NCI-H524 treated with DMSO at 0.1 percent for 48 hours (cell line): ENCODE results near the gene MUC4.
"Not testable (repeated sequence)": the region's sequence is repeated elsewhere in the genome, so short reads cannot be mapped to it uniquely, and the experiment has no call there.

Experiments
- DNase-seq: peaks from one replicate; lab custom pipeline; 2025; lab: John Stamatoyannopoulos, UW

MUC4 gene

DNA sequence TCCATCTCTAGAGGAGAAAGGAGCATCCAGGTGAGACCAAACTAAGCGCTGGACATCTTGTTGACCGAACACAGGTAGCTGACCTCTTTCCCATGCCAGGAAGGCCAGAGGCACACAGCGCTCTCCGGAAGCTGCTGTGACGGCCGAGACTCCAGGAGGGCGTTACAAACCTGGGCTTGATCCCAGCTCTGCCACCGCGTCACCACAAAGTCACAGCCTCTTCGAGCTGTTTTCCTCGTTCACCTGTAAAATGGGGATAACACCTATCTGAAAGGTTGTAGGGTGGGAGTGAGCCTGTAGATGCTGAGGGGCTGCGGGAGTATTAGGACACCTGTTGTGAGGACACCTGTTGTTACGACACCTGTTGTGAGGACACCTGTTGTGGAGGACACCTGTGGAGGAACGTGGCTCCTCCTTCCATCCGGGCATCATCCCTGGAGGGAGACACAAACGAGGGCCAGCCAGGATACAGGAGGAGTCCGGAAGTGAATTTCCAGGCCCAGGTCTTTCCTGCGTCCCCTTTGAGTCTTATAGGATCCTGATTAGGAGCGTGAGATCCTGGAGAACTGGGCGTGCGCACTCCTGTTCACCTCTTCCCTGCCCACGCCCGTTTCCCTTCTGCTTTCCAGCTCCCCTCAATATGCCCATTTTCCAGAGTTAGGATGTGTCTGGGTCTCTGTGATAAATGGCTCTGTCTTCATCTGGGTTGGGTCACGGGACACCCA lies 2.3 kb upstream of the MUC4 start:
- no peak for DNase-seq

DNA sequence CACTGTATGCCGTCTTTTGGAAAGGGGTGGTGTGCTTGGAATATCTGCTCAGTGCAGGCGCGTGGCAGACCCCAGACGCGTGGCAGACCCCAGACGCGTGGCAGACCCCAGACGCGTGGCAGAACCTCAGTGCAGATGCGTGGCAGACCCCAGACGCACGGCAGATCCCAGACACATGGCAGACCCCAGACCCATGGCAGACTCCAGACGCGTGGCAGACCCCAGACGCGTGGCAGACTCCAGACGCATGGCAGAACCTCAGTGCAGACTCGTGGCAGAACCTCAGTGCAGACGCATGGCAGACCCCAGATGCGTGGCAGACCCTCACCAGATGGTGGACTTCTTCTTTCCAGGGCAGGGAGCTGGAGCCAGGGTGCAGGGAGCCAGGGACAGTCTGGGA lies 637 bp upstream of the MUC4 start:
- DNase-seq = no peak

DNA sequence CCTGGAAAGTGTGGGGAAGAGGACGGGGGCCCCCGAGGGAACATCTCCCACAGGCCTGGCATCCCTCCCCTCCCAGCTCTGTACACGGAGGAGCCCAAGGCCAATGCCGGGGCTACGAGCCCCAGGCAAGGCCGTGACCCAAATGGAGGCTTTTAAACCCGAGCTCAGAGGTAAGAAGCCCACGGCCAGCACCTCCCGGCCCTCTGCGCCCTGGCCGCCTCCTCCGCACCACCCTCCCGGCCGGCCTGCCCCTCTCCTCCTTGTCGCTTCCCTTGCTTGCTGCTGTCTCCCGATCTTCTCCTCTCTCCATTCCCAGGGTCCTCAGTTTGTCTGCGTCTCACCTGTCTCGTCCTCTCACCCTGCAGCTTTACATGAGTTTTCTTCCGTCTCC lies 1.3 kb downstream of the MUC4 start:
- no peak for DNase-seq

DNA sequence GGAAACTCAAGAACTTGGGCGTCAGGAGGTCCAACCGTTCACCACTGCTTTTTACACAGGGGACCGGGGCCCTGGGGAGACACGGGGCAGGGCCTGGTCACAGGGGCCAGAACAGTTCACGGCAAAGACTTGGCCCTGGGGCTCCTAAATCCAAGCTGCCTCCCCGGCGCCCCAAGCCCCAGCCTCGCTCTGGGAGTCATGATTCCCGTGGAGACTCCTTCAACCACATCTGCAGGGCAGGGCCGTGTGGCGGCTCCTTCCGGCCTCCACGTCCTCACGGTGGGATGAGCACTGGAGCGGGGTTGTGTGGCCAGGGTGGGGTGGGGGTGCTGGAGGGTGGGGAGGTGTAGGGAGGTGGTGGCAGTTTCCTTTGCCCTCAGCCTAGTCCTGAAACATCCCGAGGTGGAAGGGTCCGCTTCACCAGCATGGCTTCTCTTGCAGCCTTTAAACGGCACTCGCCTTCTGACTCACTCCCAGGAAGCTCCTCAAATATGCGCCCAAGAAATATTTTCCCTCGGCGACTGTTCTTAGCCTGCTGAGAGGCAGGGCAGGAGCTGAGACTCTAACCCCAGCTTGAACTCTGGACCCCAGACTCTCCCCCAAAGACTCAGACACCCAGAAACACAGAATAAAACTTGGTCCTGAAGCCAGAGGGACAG lies 1.8 kb downstream of the MUC4 start:
- DNase-seq = no peak

DNA sequence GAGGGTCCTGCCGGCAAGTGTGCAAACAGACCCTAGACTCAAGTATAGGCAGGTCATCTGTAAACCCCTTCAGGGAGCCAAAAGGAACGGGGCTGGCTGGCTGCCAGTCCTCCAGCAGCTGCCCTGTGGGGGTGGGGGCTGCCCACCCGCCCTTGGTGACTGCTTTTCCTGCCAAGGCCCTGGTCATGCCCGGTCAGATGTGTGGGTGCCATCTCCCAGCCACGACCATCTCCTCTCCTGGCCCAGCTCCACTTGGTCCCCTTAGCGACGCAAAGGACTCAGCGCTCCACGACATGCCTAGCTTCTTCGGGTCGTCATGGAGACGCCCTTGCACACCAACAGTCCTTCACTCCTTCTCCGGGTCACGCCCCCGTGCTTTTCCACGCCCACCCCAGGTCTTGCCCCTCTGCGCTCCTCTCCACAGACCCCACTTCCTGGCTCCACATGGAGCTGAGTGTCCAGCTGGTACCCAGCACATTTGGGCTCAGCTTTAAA lies 2.4 kb downstream of the MUC4 start:
- no peak for DNase-seq

DNA sequence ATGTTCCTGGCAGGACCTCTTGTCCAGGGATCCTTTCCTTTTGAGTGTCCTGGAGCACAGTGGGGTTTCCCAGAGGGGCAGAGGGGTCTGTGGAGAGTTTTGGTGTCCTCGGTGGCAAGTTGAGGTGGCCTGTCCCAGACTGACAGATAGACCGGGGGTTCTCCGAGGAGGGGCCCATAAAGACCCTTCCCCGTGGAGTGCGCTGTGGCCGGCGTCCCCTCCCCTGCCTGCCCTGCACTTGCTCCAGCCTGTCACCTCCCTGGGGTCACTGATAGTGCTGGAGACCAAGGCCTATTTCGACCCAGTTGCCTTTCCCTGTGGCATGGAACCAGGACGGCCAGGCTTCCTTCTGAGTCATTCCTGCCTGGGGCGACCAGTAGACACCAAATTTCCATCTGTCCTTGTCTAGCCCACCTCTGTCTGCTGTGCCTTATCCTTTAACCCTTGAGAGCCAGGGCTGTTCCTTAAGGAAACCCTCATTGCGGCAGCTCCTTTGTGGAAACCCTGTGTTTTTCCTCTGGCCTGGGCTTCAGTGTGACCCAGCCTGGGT lies 2.9 kb downstream of the MUC4 start:
- no peak for DNase-seq

DNA sequence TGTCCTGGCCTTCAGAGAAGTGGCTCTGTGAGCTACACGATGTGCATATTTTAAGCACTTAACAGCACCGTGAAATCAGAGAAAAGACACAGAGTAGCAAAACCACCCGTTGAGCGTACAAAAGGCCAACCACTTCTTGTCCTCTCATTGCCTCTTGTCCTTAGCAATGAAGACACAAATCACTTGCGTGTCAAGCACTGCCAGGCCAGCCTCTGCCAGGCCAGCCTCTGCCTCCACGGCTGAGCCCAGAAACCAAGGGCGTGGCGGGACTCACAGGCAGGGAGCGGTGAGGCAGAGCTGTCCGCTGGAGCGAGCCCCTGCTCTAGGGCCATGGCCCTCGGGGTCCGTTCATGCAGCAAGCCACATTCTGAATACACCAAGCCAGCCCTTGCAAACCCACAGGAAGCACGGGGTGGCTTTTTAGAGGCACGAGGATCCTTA lies 4.0 kb downstream of the MUC4 start:
- DNase-seq = no peak

DNA sequence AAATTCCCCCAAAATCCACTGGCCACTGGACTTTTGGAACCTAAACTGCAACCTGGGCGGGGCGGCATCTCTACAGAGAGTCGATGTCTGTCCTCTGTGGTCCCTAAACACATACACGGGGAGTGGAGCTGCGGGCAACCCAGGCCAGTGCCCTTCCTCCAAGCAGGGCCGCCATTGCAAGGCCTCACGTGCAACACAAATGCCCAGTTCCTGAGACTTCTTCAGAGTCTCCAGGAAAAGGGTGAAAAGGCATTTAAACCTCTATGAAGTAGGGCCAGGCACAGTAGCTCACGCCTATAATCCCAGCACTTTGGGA lies 4.9 kb downstream of the MUC4 start:
- DNase-seq = no peak

DNA sequence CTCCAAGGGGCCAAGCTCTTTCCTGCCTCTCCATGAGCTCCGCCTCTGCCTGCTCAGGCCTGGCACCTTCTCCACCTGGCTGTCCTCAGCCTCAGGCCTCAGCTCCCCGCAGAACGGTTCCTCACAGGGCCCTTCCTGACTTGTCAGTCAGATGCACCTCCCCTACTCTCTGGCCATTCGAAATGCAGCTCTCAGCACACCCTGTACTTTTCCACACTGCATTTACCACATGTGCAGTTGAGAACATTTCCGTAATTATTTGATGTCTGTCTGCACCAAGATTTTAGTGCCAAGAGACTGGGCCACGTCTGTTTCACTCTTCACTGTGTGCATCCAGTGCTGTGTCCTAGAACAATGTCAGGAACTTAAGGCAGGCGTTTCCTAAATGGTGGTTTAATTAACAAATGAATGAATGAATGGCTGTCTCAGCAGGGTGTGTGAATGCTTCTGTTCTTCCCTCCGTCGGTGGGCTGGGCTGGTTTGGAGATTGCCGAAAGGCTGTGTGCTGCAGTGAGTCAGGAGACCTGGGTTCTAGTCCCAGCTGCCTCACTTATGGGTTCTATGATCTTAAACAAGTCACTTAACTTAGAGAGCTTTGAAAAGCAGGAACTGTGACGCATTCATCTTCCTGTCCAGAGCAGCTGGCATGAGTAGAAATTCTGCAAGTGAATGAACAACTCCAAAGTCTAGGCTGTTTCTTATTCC lies 5.4 kb downstream of the MUC4 start:
- DNase-seq = no peak

DNA sequence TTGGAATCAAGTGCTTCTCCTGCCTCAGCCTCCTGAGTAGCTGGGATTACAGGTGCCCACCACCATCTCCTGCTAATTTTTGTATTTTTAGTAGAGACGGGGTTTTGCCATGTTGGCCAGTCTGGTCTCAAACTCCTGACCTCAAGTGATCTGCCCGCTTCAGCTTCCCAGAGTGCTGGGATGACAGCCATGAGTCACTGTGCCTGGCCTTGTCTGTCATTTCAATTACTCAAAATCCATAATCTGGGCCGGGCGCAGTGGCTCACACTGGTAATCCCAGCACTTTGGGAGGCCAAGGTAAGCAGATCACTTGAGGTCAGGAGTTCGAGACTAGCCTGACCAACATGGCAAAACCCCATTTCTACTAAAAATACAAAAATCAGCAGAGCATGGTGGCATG lies 6.1 kb downstream of the MUC4 start:
- DNase-seq = not testable (repeated sequence)

DNA sequence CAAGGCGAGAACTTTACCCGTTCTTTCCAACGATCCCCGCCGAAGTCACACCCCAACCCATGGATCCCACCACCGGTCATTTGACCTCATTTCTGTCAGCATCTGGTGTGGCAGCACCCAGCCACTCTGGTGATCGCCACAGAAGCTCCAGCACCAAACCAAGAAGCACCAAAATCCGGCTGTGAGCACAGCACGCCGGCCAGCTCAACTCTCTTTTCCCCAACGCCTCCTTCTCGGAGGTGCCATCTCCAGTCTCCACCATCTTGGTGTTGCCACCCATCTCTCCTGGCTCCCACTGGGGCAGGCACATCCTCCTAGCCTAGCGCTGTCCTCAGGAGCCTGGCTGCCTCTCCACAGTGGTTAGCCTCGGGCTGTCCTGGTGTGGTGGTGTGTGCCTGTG lies 6.5 kb downstream of the MUC4 start:
- DNase-seq = no peak

DNA sequence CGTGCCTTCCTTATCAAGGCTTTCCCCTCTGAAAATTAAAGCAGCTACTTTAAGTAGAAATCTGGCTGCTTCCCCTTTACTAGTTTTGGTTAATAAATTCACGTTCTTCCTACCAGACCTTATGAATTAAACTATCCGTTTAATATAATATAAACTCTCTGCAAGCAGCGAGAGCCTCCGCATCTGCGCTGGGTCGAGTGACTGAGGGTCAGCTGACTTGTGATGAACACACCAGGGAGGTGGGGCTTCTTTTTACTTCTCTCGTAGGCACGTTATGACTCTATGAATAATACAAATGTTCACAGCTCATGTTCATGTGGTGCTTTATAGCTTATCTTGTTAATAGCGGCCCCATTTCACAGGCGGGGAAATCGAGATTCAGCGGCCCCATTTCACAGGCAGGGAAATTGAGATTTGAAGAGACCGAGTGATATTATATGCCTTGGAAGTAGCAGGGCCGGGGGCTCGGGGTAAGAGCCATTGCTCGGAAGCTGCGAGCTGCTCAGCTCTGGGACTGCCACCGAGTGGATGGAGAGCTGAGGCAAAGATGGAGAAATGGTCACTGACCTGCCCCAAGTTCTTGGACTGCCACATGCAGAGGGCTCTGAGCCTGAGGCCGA lies 8.3 kb downstream of the MUC4 start:
- no peak for DNase-seq

DNA sequence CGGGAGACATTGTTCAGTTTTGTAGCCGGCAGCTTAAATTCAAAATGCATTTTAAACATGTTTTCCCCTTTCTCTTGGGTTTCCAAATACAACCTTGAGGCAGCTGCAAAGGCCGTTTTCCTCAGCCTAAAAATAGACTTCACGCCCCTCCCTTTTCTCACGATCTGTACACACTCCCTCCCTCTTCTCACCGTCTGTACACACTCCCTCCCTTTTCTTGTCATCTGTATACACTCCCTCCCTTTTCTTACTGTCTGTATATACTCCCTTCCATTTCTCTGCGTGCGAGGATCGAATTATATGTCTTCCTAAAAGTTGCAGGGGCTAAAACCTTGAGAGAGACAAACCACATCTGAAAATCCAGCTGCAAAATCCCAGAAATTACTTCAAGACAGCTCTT lies 8.9 kb downstream of the MUC4 start:
- DNase-seq = no peak

DNA sequence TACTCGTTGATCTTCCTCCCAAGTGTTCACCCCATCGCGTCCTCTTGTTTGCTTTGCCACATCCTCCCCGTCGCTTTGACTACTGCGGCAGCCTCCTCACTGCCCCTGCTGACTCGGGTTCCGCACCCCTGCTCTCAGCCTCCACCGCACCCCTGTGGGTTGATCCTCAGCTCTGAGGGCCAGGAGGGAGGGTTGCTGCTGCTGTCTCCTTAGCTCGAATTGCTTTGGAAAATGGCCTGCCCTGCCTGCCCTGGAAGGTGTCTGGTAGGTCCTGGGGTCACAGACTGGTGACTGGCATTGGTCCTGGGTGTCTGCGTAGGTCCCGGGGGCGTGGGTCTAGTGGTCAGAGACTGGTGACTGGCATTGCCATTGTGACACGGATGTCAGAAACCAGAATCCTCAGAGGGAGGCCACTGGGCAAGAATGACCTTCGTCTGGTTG lies 9.4 kb downstream of the MUC4 start:
- no peak for DNase-seq

DNA sequence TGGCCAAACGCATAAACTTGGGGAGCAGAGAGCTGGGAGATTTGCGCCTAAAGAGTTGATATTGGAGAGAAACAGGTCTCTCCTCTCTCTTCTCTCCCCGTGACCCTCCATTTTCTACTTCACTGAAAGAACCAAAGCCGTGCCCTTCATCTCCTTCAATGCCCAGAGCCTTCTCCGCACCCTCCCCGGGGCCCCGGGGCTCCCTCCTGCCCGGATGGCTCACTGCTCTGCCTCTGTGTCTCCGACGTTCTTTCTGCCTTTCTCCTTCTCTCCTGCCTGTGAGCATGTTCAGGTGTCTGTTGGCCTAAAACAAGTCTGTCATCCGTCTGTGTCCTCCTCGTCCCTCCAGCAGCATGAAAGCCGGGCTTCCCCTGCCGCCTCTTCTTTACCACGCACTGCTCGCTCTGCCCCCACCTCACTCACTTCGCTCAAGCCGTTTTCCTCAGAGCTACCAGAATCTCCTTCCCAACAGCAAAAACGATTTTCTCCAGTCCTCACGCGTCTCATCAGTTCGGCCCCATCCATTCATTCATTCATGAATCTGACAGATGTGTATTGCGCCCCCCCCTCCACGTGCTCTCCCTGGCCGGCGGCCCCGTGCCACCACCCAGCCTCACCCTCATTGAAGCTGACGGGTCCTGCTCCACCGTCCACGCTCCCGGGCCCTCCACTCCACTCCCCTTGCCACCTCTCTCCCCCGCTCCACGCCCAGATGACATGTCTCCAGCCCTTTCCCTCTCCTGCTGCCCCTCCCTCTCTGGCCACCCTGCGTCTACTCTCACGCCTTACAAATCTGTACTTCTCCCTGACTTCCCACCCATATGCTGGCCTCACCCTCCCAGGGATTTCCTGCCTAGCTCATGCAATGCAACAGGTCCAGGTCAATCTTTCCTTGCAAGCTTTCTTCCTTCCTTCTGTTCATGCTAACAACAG lies 10.2 kb downstream of the MUC4 start:
- DNase-seq = no peak

DNA sequence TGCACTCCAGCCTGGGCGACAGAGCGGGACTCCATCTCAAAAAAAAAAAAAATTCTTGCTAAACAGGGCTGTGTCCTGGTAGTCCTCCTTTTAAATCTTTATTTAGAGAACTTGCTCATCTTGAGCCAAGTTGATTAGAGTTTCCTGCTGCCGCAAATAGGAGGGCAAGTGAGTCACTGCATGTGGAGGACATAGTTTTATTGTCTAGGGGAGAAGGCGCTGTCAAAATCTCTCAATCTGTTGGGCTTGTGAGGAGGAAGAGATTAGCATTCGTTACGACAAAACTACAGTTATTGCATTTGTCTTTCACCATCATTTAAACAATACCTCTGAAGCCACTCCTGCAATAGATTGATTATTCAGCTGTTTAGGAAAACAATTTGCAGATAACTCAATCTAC lies 11.5 kb downstream of the MUC4 start:
- no peak for DNase-seq

DNA sequence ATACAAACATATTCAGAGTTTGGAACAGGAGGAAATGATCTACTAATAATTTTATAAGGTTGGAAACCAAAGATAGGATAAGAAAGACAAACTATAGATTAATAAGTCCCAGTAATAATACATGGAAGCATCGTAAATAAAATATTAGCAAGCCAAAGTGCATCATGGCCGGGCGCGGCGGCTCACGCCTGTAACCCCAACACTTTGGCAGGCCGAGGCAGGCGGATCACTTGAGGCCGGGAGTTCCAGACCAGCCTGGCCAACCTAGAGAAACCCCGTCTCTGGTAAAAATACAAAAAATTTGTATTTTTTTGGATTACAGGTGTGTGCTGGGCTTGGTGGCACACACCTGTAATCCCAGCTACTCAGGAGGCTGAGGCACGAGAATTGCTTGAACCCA lies 14.9 kb downstream of the MUC4 start:
- no peak for DNase-seq

DNA sequence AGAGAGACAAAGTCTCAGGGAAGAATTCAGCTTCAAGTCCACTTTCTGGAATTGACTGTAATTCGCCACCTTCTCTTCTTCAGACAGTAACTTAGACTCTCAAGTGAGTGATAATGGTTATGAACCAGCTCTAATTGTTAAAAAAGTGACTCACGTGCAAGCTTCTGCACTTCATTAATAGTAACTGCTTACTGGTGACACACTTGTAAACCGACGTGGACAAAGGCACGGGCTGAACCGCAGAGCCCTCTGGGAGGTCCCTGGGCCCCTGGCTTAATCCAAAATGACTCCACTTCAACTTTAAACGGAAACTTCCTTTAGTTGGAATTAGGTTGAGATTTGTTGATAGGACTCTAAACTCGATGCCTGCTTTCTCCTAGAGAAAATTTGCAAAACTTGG lies 17.0 kb downstream of the MUC4 start:
- no peak for DNase-seq

DNA sequence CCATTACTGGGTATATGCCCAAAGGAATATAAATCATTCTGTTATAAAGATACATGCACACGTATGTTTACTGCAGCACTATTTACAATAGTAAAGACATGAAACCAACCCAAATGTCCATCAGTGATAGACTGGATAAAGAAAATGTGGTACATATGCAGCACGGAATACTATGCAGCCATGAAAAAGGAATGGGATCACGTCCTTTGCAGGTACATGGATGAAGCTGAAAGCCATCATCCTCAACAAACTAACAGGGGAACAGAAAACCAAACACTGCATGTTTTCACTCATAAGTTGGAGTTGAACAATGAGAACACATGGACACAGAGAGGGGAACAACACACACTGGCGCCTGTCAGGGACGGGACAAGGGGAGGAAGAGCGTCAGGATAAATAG lies 19.1 kb downstream of the MUC4 start:
- DNase-seq = not testable (repeated sequence)

DNA sequence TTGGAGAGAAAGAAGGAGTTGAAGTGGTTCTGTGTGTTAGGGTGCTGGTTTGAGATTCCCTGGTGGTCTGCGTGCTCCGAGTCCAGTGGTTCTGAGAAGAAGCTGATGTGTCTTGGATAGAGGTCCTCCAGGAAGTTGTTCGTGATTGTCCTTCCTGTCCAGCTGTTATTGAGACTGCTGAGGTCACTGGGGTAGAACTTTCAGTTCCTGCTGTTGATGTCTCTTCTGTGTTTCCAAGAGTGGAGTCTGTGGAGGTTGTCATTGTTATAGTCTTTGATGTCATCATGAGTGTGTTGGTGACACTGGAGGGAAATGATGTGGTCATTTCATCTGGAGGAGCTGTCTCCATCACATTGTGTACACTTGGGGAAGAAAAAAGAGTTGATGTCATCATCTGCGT lies 20.8 kb downstream of the MUC4 start:
- DNase-seq = no peak
